Psoas muscle (tissue), 8 donors: ENCODE measurements around the gene SGSM2. TPM values are rescaled to one million over a fixed set of nuclear protein-coding genes. Genes with fewer than 3 reads are reported as not detected.

Experiments used
- ATAC-seq, 4 donors: fragments of 200-7000 bp; cut with Tn5 transposase; one replicate each; pipeline ENCODE4 v1.9.1; 2020; ENCODE audit warnings: moderate library complexity in 3 of 4, mild to moderate bottlenecking in 2 of 4
- DNase-seq, 2 donors: peaks; one replicate each; pipeline ENCODE4 v3.0.0-alpha.2; 2020
- H3K27ac ChIP-seq: fragments of 200-600 bp; one replicate; pipeline ENCODE4 v1.8.0; 2022
- H3K27me3 ChIP-seq, 3 donors: fragments of 200-600 bp in 1 of 3; one replicate each; pipeline versions ENCODE4 v1.6.1 to v1.8.0; 2013 to 2022; ENCODE audit warnings: low read length in 2 of 3, mild to moderate bottlenecking in 2 of 3, moderate library complexity in 1 of 3; ENCODE audit not compliant: insufficient read depth in 3 of 3
- H3K36me3 ChIP-seq, 2 donors: fragments of 200-600 bp in 1 of 2; one replicate each; pipeline versions ENCODE4 v1.6.1 to v1.8.0; 2013 to 2022; ENCODE audit warnings: low read depth in 1 of 2, mild to moderate bottlenecking in 1 of 2, moderate library complexity in 1 of 2; ENCODE audit not compliant: insufficient read depth in 1 of 2
- H3K4me1 ChIP-seq: fragments of 200-600 bp; one replicate; pipeline ENCODE4 v1.8.0; 2022
- H3K4me3 ChIP-seq: fragments of 200-600 bp; one replicate; pipeline ENCODE4 v1.8.0; 2022; ENCODE audit warnings: mild to moderate bottlenecking
- H3K9me3 ChIP-seq: fragments of 200-600 bp; one replicate; pipeline ENCODE4 v1.8.0; 2022
- CTCF ChIP-seq: fragments of 200-600 bp; IDR thresholded peaks from one replicate; pipeline ENCODE4 v1.8.0; 2022; ENCODE audit warnings: antibody characterized with exemption
- WGBS, 3 donors: extraction: QIAGEN DNeasy Blood & Tissue Kit; methylation state at CpG; one replicate each; pipeline versions ENCODE4 v1.1.6 to v1.1.7; 2013; 5-methylcytosine and 5-hydroxymethylcytosine counted together
- intact Hi-C, 2 donors: fragments of 100-400 bp; cut with DNase I; formaldehyde crosslinking; loops; one replicate each; pipeline versions ENCODE4 v1.11.0 to v1.14.2; 2022
- polyA plus RNA-seq, 3 donors: library from polyadenylated mRNA; stranded (reverse); fragments of 200-250 nt; gene quantifications; one replicate each; pipeline ENCODE4 v1.2.3, GENCODE V29; 2013
- total RNA-seq, 4 donors: library from RNA; stranded (reverse); fragmentation: NEBNext Ultra II Directional in 2 of 4; extraction: Animal tissue kit (Norgen Biotek cat#: 25700) in 2 of 4; gene quantifications; one replicate each; pipeline versions ENCODE4 v1.2.1 to v1.2.4, GENCODE V29; 2021 to 2023
- donor health status: healthy with polysubstance abuse.
- donor health status: DM: no; HTN: no; CAD: no; lungs with moderate emphysema.
- donor health status: Bipolar disorder and iron deficiency.
- donor health status: healthy.
- donor health status: DM: yes; HTN: yes; CAD: no.
- donor health status: DM: no; HTN: no; CAD: no.
- donor health status: DM: no; HTN: no; CAD: no.
- donor health status: DM: yes; HTN: yes; CAD: no.

The SGSM2 gene
- total and polyA plus RNA-seq, 7 donors, result 9.6 to 25.6 (median 13.5) TPM

- no peaks in the 10 kb centered on the region for H3K27me3 ChIP-seq
- ATAC-seq (no peak), DNase-seq (peak in 1 of 2 donors; percentile 10)
- no peaks in the 10 kb centered on the region for H3K36me3 ChIP-seq
- peak overlapping the region; percentile 100 for H3K27ac ChIP-seq
- intact Hi-C loops, result no loop called here
- H3K9me3 ChIP-seq, result no peaks in the 10 kb centered on the region
- WGBS, 3 donors, result 75 to 91% (median 80%) methylated on average over 4 of the region's 4 CpGs
- no peak for TF ChIP-seq CTCF
- H3K4me1 ChIP-seq, result peaks cover 55% of the 10 kb centered on the region
- no peak overlapping the region for H3K4me3 ChIP-seq
Observed at GRCh38 chr17:2403044-2403443, 65.7 kb downstream of the SGSM2 start.

- no peaks in the 10 kb centered on the region for H3K27me3 ChIP-seq
- peaks cover 49% of the 10 kb centered on the region for H3K4me1 ChIP-seq
- DNase-seq (no peak), ATAC-seq (no peak)
- WGBS, 3 donors, result 80 to 86% (median 82%) methylated on average over 14 of the region's 14 CpGs
- intact Hi-C loops, result no loop called here
- H3K4me3 ChIP-seq, result no peak overlapping the region
- H3K27ac ChIP-seq, result peak overlapping the region; percentile 86
- H3K9me3 ChIP-seq, result no peaks in the 10 kb centered on the region
- TF ChIP-seq CTCF, result no peak
- H3K36me3 ChIP-seq, result no peaks in the 10 kb centered on the region
Observed at GRCh38 chr17:2405247-2405926, 68.1 kb downstream of the SGSM2 start.

GRCh38 chr17:2406271-2406902, 69.1 kb downstream of the SGSM2 start:
- peaks cover 49% of the 10 kb centered on the region for H3K4me1 ChIP-seq
- DNase-seq (no peak), ATAC-seq (no peak)
- no peaks in the 10 kb centered on the region for H3K27me3 ChIP-seq
- peak overlapping the region; percentile 86 for H3K27ac ChIP-seq
- peak overlapping the region; percentile 5 for H3K4me3 ChIP-seq
- no peak for TF ChIP-seq CTCF
- no peaks in the 10 kb centered on the region for H3K9me3 ChIP-seq
- 74 to 82% (median 75%) methylated on average over 8 of the region's 8 CpGs for WGBS, 3 donors
- H3K36me3 ChIP-seq, result no peaks in the 10 kb centered on the region
- intact Hi-C loops, result no loop called here

GRCh38 chr17:2406903-2407790, 69.8 kb downstream of the SGSM2 start:
- Histone ChIP-seq H3K27me3 (no peaks in the 10 kb centered on the region), H3K27ac (peak overlapping the region; percentile 86), H3K36me3 (no peaks in the 10 kb centered on the region), H3K4me3 (peak overlapping the region; percentile 5), H3K9me3 (no peaks in the 10 kb centered on the region), H3K4me1 (peaks cover 49% of the 10 kb centered on the region)
- no peak for TF ChIP-seq CTCF
- intact Hi-C loops, result no loop called here
- peak; percentile 71 to 79 for DNase-seq
- WGBS, 3 donors, result 32 to 47% (median 32%) methylated on average over 15 of the region's 15 CpGs
- ATAC-seq, result peak; percentile 75 to 83 (median 80)
